IMR-90 (cell line): ENCODE measurements around the gene DMAC2. TPM values are rescaled to one million over a fixed set of nuclear protein-coding genes. Genes with fewer than 3 reads are reported as not detected.

Experiments used
- ATAC-seq: fragments of 200-7000 bp; cut with Tn5 transposase; 2 replicates; pipeline ENCODE4 v1.9.1; 2020; ENCODE audit warnings: low read depth, mild to moderate bottlenecking, moderate library complexity
- BruUV-seq: library from RNA; stranded (reverse); fragments of 400-500 nt; replicated peaks from 2 replicates; lab custom pipeline; 2021; lab: Mats Ljungman, UMichigan
- CTCF ChIA-PET: fragments of 300-600 bp; formaldehyde crosslinking; extraction: SDS; loops from one replicate; lab custom pipeline; 2021; ENCODE audit warnings: antibody characterized with exemption; lab: Yijun Ruan, JAX
- POLR2A ChIA-PET: fragments of 300-600 bp; sonication (Branson Sonifier 250); formaldehyde crosslinking; loops from one replicate; lab custom pipeline; 2022; ENCODE audit warnings: antibody characterized with exemption; ENCODE audit not compliant: unreplicated experiment; lab: Charles Lee
- DNase-seq: peaks from one replicate; pipeline ENCODE4 v3.0.0; 2013
- H2AFZ ChIP-seq: replicated peaks from 2 replicates; pipeline ENCODE3; 2013; ENCODE audit warnings: low read length, mild to moderate bottlenecking; ENCODE audit not compliant: poor library complexity
- H2AK5ac ChIP-seq: 2 replicates; pipeline ENCODE4 v1.6.1; 2013; ENCODE audit warnings: low read depth, low read length, inconsistent platforms
- H2AK9ac ChIP-seq: replicated peaks from 2 replicates; pipeline ENCODE3; 2013; ENCODE audit warnings: mild to moderate bottlenecking, low read depth, low read length, moderate library complexity; ENCODE audit not compliant: poor library complexity
- H2BK120ac ChIP-seq: 2 replicates; pipeline ENCODE4 v1.6.1; 2013; ENCODE audit warnings: low read depth, low read length, inconsistent platforms
- H2BK15ac ChIP-seq: 3 replicates; pipeline ENCODE4 v1.6.1; 2013; ENCODE audit warnings: low read depth, low read length, inconsistent platforms
- H2BK20ac ChIP-seq: 2 replicates; pipeline ENCODE4 v1.6.1; 2013; ENCODE audit warnings: low read depth, mild to moderate bottlenecking, inconsistent platforms, low read length, moderate library complexity
- H2BK5ac ChIP-seq: 2 replicates; pipeline ENCODE4 v1.6.1; 2013; ENCODE audit warnings: mild to moderate bottlenecking, low read depth, low read length, inconsistent platforms; ENCODE audit not compliant: poor library complexity, severe bottlenecking
- H3K14ac ChIP-seq: replicated peaks from 2 replicates; pipeline ENCODE4 v1.6.1; 2013; ENCODE audit warnings: low read depth, low read length, inconsistent platforms
- H3K18ac ChIP-seq: 2 replicates; pipeline ENCODE4 v1.6.1; 2013; ENCODE audit warnings: low read depth, low read length, control low read depth
- H3K23ac ChIP-seq: 2 replicates; pipeline ENCODE4 v1.6.1; 2013; ENCODE audit warnings: low read depth, low read length, inconsistent platforms
- H3K27ac ChIP-seq: 2 replicates; pipeline ENCODE4 v1.5.1; 2013; ENCODE audit warnings: mild to moderate bottlenecking, control low read depth, low read length; ENCODE audit not compliant: insufficient read depth
- H3K27me3 ChIP-seq: 2 replicates; pipeline ENCODE4 v1.6.1; 2013; ENCODE audit warnings: low read length; ENCODE audit not compliant: control insufficient read depth, insufficient read depth
- H3K36me3 ChIP-seq: 2 replicates; pipeline ENCODE4 v1.6.1; 2013; ENCODE audit warnings: low read length, mixed read lengths; ENCODE audit not compliant: control insufficient read depth, insufficient read depth
- H3K4ac ChIP-seq: 2 replicates; pipeline ENCODE4 v1.6.1; 2013; ENCODE audit warnings: low read depth, low read length, inconsistent platforms
- H3K4me1 ChIP-seq: 2 replicates; pipeline ENCODE4 v1.6.1; 2013; ENCODE audit warnings: low read length, mixed read lengths; ENCODE audit not compliant: control insufficient read depth, insufficient read depth
- H3K4me2 ChIP-seq: 2 replicates; pipeline ENCODE4 v1.6.1; 2013; ENCODE audit warnings: low read depth, mild to moderate bottlenecking, control low read depth, low read length, moderate library complexity
- H3K4me3 ChIP-seq: 2 replicates; pipeline ENCODE4 v1.5.1; 2013; ENCODE audit warnings: low read depth, mild to moderate bottlenecking, control low read depth, low read length, moderate library complexity; ENCODE audit not compliant: insufficient read depth
- H3K56ac ChIP-seq: 2 replicates; pipeline ENCODE4 v1.6.1; 2013; ENCODE audit warnings: low read length, inconsistent platforms; ENCODE audit not compliant: insufficient read depth; ENCODE audit errors: extremely low read depth
- H3K79me1 ChIP-seq, 2 experiments: 2 replicates each; pipeline ENCODE4 v1.6.1; 2013; ENCODE audit warnings: low read length in 2 of 2, inconsistent platforms in 1 of 2, low read depth in 1 of 2
- H3K9ac ChIP-seq: 2 replicates; pipeline ENCODE4 v1.6.1; 2013; ENCODE audit warnings: low read depth, low read length, control low read depth
- H3K9me1 ChIP-seq: 2 replicates; pipeline ENCODE4 v1.6.1; 2013; ENCODE audit warnings: low read length, inconsistent platforms; ENCODE audit not compliant: insufficient read depth
- H3K9me3 ChIP-seq: 2 replicates; pipeline ENCODE4 v1.6.1; 2013; ENCODE audit warnings: low read length; ENCODE audit not compliant: control insufficient read depth, insufficient read depth
- H4K20me1 ChIP-seq: 2 replicates; pipeline ENCODE4 v1.6.1; 2013; ENCODE audit warnings: low read length, inconsistent platforms; ENCODE audit not compliant: insufficient read depth
- H4K5ac ChIP-seq: 2 replicates; pipeline ENCODE4 v1.6.1; 2013; ENCODE audit warnings: mild to moderate bottlenecking, low read depth, low read length, control low read depth
- H4K8ac ChIP-seq, 2 experiments: 2 replicates each; pipeline ENCODE4 v1.6.1; 2013; ENCODE audit warnings: low read depth in 2 of 2, low read length in 2 of 2, control low read depth in 1 of 2, inconsistent platforms in 1 of 2
- H4K91ac ChIP-seq: 2 replicates; pipeline ENCODE4 v1.6.1; 2013; ENCODE audit warnings: low read depth, low read length, inconsistent platforms; ENCODE audit not compliant: insufficient read depth
- FOS ChIP-seq: fragments of 150-350 bp; IDR thresholded peaks from 2 replicates; pipeline ENCODE4 v1.6.1; 2016; ENCODE audit warnings: low read depth, low read length
- MAFK ChIP-seq: IDR thresholded peaks from 2 replicates; pipeline ENCODE4 v1.6.1; 2012; ENCODE audit warnings: low read depth, low read length, improper control_type of control experiment
- MAZ ChIP-seq: IDR thresholded peaks from 2 replicates; pipeline ENCODE4 v1.6.1; 2012; ENCODE audit warnings: low read depth, mild to moderate bottlenecking, low read length, improper control_type of control experiment, moderate library complexity, borderline replicate concordance
- MXI1 ChIP-seq: IDR thresholded peaks from 2 replicates; pipeline ENCODE4 v1.6.1; 2012; ENCODE audit warnings: low read depth, mild to moderate bottlenecking, low read length, moderate library complexity, borderline replicate concordance
- whole genome bisulfite sequencing, 2 experiments: methylation state at CpG; one replicate each; pipeline versions ENCODE4 v1.1.5 to v1.1.7; 2013; ENCODE audit warnings: missing lambda C conversion rate in 2 of 2; ENCODE audit not compliant: insufficient read length in 1 of 2; ENCODE audit errors: extremely low coverage in 2 of 2; 5-methylcytosine and 5-hydroxymethylcytosine counted together
- dilution Hi-C: fragments of 300-500 bp; cut with HindIII; formaldehyde crosslinking; loops from one replicate; pipeline ENCODE4 v1.14.3; 2018; ENCODE audit warnings: low sequenced_read_pairs; ENCODE audit not compliant: unreplicated experiment
- in situ Hi-C: fragments of 300-500 bp; cut with MboI; formaldehyde crosslinking; loops from 3 replicates; pipeline ENCODE4 v1.14.3; 2019; ENCODE audit warnings: low sequenced_read_pairs, inconsistent platforms, mixed read lengths
- intact Hi-C: fragments of 100-400 bp; cut with micrococcal nuclease; formaldehyde crosslinking; loops from 2 replicates; pipeline ENCODE4 v1.10.0; 2022
- polyA plus RNA-seq, 3 experiments: library from polyadenylated mRNA; depleted of rRNA; stranded (reverse); fragments of >200 nt; gene quantifications; 2 replicates each; pipeline ENCODE4 v1.2.3, GENCODE V29; 2012; ENCODE audit warnings: low replicate concordance in 1 of 3
- total RNA-seq: library from RNA; depleted of rRNA; stranded (reverse); fragments of >200 nt; gene quantifications from 2 replicates; pipeline ENCODE4 v1.2.3, GENCODE V29; 2012

The DMAC2 gene
- total and polyA plus RNA-seq, 2 of the 4 experiments (the other 2 are of a cell fraction), result 52.5 to 72.2 TPM

DNA sequence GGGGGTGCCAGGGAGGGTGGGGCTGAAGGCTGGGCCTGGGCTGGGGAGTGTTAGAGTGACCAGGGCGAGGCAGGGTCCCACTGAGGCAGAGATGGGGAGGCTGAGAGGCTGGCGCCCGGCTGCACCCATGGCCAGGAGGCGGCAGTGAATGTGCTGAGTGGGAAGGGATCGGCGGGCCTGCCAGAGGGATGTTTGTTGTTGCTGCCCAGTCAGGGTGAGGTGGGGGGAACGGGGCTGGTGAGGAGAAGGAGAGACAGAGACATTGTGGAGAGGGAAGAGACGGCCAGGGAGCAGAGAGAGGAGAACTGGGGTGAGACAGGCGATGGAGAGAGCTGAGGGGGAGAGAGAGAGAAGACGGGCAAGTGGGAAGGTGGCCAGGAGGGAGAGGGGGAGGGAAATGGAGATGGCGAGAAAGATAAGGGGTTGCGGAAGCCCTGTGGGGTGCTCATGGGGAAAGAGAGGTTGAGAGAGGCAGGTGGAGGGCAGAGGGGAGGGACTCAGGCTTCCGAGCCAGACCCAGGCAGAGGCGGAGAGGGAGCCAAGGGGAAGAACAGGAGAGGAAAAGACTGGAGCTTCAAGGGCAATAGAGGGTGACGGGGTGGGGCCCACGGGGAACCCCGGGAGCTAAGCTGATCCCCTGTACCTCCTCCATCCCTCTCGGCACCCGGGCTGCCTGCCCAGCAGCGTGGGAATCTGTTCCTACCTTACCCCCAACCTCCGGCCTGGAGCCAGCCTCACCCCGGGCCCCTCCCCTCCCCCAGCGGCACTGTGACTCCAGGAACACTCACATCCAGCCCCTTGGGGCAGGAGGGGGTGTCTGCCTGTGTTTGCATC, 11.8 kb downstream of the DMAC2 start (continued):
- no peak for TF ChIP-seq MAZ
- no peak for TF ChIP-seq FOS

DNA sequence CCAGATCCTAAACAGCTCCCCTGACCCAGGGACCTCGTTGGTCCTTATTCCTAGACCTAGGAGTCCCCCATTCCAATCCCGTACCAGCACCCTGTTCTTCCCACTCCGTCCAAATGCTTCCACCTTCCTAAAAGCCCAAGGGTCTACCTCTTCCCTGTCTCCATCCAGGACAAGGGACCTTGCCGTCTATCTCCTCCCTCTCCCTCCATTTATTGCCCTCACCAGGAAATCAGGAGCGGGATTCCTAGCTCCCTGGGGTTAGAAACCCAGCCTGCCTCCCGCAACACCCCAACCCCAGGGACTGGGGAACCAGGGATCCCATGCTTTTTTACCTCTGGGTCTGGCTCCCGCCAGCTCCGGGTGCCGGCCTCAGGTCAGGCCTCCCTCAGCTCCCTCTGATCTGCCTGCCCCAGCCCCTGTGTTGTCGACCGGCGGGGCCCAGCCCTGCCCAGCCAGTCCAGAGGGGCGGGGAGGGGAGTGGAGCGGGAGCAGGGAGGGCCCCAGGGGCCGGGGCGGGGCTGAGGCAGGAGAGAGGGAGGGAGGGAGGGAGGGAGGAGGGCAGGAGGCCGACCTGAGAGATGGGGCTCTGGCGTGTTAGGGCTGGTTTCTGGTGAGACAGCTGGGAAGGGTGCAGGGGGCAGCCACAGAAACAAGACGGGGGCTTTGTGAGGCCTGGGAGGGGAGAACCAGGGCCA, 12.6 kb downstream of the DMAC2 start, which contains the start of gene B3GNT8:
Gene B3GNT8 (minus strand): TSS at position 423 of the 695 bp plus-strand sequence. CDS start 596 bp downstream, outside the sequence.
- intact Hi-C loops (loop anchor here (10.0 kb wide), 1 partner anchor 222 kb away; no protein-coding TSS in a partner anchor), dilution Hi-C loops (no loop called here), in situ Hi-C loops (no loop called here)
- H3K4ac ChIP-seq, result peak within 1 kb of the TSS; percentile 60
- ChIA-PET CTCF (no interaction called here), POLR2A (no interaction called here)
- no peaks in the 10 kb centered on the region for H3K79me1 ChIP-seq
- no peaks in the 10 kb centered on the region for H3K9me3 ChIP-seq
- H4K91ac ChIP-seq, result 0 out of 2 replicates have a peak within 1 kb of the TSS, but pooled peaks have one; percentile 23
- H3K4me1 ChIP-seq, result peaks cover 10% of the 10 kb centered on the region; the same call in 1 of the 2 replicates
- peak within 1 kb of the TSS; percentile 66; the same call in 1 of the 2 replicates for H3K4me2 ChIP-seq
- peaks cover 32% of the 10 kb centered on the region for H3K36me3 ChIP-seq
- H4K20me1 ChIP-seq, result no peaks in the 10 kb centered on the region
- H2AK9ac ChIP-seq, result peak within 1 kb of the TSS; percentile 82
- no peak within 1 kb of the TSS for H2BK120ac ChIP-seq
- no peak within 1 kb of the TSS for H2BK20ac ChIP-seq
- H3K4me3 ChIP-seq, result peak within 1 kb of the TSS; percentile 27
- peak within 1 kb of the TSS; percentile 73 for H3K9ac ChIP-seq
- H3K18ac ChIP-seq, result no peak within 1 kb of the TSS
- H2AFZ ChIP-seq, result peak within 1 kb of the TSS; percentile 88
- H3K56ac ChIP-seq, result peak within 1 kb of the TSS; percentile 64
- no peak within 1 kb of the TSS for H2BK5ac ChIP-seq
- peak within 1 kb of the TSS in 1 of 2 experiments; percentile 66; a peak in 2 of 4 replicates for H4K8ac ChIP-seq
- ATAC-seq (peak; percentile 93), DNase-seq (peak; percentile 34)
- peak within 1 kb of the TSS; percentile 3; the same call in 1 of the 2 replicates for H4K5ac ChIP-seq
- BruUV-seq, result no TSS peak
- H3K9me1 ChIP-seq, result no peaks in the 10 kb centered on the region
- peak within 1 kb of the TSS; percentile 3; the same call in 1 of the 2 replicates for H3K27ac ChIP-seq
- peak within 1 kb of the TSS; percentile 65; the same call in 1 of the 2 replicates for H3K23ac ChIP-seq
- no peak within 1 kb of the TSS for H2BK15ac ChIP-seq
- peak within 1 kb of the TSS; percentile 13 for H2AK5ac ChIP-seq
- no peaks in the 10 kb centered on the region for H3K27me3 ChIP-seq
- peak within 1 kb of the TSS; percentile 85; the same call in 1 of the 2 replicates for H3K14ac ChIP-seq
- no peak for TF ChIP-seq MXI1
- peak; percentile 65 for TF ChIP-seq MAZ
- TF ChIP-seq MAFK, result no peak
- WGBS, 2 experiments, result 6% methylated on average over 3 of the region's 19 CpGs; no CpG with 5 or more reads in 1 of the 2 experiments
